ENCODE data around the gene APLN.

The APLN gene

GRCh38 chrX:129667412-129667811, 12.7 kb upstream of the APLN start:
- no peak for DNase-seq (ENCODE audit: low read depth, low spot score)
- no peak overlapping the region for H3K4me3 ChIP-seq (ENCODE audit: low read depth, low read length)
- no peak for TF ChIP-seq CTCF (IDR thresholded peaks at IDR 0.05; ENCODE audit: insufficient read depth, low read length, missing control alignments)
- ChIA-PET POLR2A (no interaction called here), CTCF (no interaction called here)

- POLR2A ChIA-PET, result no interaction called here
- CTCF ChIA-PET, result interaction anchor here (1.1 kb wide), 1 partner anchor 60 kb away, joined by 4 read pairs; no protein-coding TSS in a partner anchor
- peak; percentile 17 for DNase-seq (ENCODE audit: low read depth, low spot score)
- TF ChIP-seq CTCF (IDR thresholded peaks at IDR 0.05; ENCODE audit: insufficient read depth, low read length, missing control alignments), result no peak
- no peak overlapping the region for H3K4me3 ChIP-seq (ENCODE audit: low read depth, low read length)
These were observed 11.3 kb upstream of the APLN start for GRCh38 chrX:129665916-129666644.

- peak; percentile 12 for DNase-seq (ENCODE audit: low read depth, low spot score)
- ChIA-PET CTCF (interaction anchor here (1.8 kb wide), 1 partner anchor 14 kb away, joined by 5 read pairs; no protein-coding TSS in a partner anchor), POLR2A (interaction anchor here (0.7 kb wide), 1 partner anchor 12 kb away, joined by 3 read pairs; no protein-coding TSS in a partner anchor)
- TF ChIP-seq CTCF (IDR thresholded peaks at IDR 0.05; ENCODE audit: insufficient read depth, low read length, missing control alignments), result no peak
- H3K4me3 ChIP-seq (ENCODE audit: low read depth, low read length), result no peak overlapping the region
These were observed 8.4 kb upstream of the APLN start for GRCh38 chrX:129663171-129663570.

- ChIA-PET CTCF (interaction anchor here (0.9 kb wide), 1 partner anchor 24 kb away, joined by 3 read pairs; no protein-coding TSS in a partner anchor), POLR2A (no interaction called here)
- no peak for DNase-seq (ENCODE audit: low read depth, low spot score)
- no peak for TF ChIP-seq CTCF (IDR thresholded peaks at IDR 0.05; ENCODE audit: insufficient read depth, low read length, missing control alignments)
- H3K4me3 ChIP-seq (ENCODE audit: low read depth, low read length), result no peak overlapping the region
These were observed 6.6 kb upstream of the APLN start for GRCh38 chrX:129661369-129661768.

- TF ChIP-seq CTCF (IDR thresholded peaks at IDR 0.05; ENCODE audit: insufficient read depth, low read length, missing control alignments), result no peak
- ChIA-PET POLR2A (no interaction called here), CTCF (no interaction called here)
- DNase-seq (ENCODE audit: low read depth, low spot score), result no peak
- H3K4me3 ChIP-seq (ENCODE audit: low read depth, low read length), result no peak overlapping the region
These were observed 5.1 kb upstream of the APLN start for GRCh38 chrX:129659861-129660260.

- no peak for TF ChIP-seq CTCF (IDR thresholded peaks at IDR 0.05; ENCODE audit: insufficient read depth, low read length, missing control alignments)
- POLR2A ChIA-PET, result no interaction called here
- no peak for DNase-seq (ENCODE audit: low read depth, low spot score)
- H3K4me3 ChIP-seq (ENCODE audit: low read depth, low read length), result no peak overlapping the region
- CTCF ChIA-PET, result no interaction called here
These were observed 4.4 kb upstream of the APLN start for GRCh38 chrX:129659141-129659540.
